Naive thymus-derived CD4-positive, alpha-beta T cell (primary cell): ENCODE results near the gene BTBD6. TPM values are rescaled to one million over a fixed set of nuclear protein-coding genes. Genes with fewer than 3 reads are reported as not detected.
A peak's percentile ranks its signal among the peaks of the same experiment; 100 is the strongest.

ENCODE experiments used
- ATAC-seq: fragments of 150-1000 bp; cut with Tn5 transposase; 2 replicates; pipeline ENCODE4 v1.10.0; 2021; ENCODE audit warnings: mild to moderate bottlenecking, moderate library complexity
- CTCF ChIA-PET: fragments of 350-600 bp; sonication (Branson Sonifier 250); formaldehyde crosslinking; loops from one replicate; lab custom pipeline; 2021; ENCODE audit warnings: antibody characterized with exemption; lab: Charles Lee
- POLR2A ChIA-PET: fragments of 350-600 bp; sonication (Branson Sonifier 250); formaldehyde crosslinking; loops from one replicate; lab custom pipeline; 2021; ENCODE audit warnings: antibody characterized with exemption, inconsistent platforms; lab: Charles Lee
- DNase-seq, 9 donors: peaks; one replicate each; pipeline versions ENCODE4 v3.0.0 to v3.0.0-alpha.2; 2020 to 2022; ENCODE audit warnings: mixed read lengths in 1 of 9
- H3K27ac ChIP-seq: one replicate; pipeline ENCODE4 v1.7.0; 2013; ENCODE audit warnings: mild to moderate bottlenecking, low read depth, low read length, moderate library complexity
- H3K27me3 ChIP-seq, 2 donors: one replicate each; pipeline ENCODE4 v1.7.0; 2013; ENCODE audit warnings: low read length in 2 of 2, mild to moderate bottlenecking in 2 of 2, moderate library complexity in 2 of 2; ENCODE audit not compliant: control insufficient read depth in 2 of 2, insufficient read depth in 2 of 2
- H3K36me3 ChIP-seq, 3 experiments: 1 replicate in 2 of 3; 2 replicates in 1 of 3; pipeline ENCODE4 v1.7.0; 2013; ENCODE audit warnings: low read length in 3 of 3, mild to moderate bottlenecking in 3 of 3, moderate library complexity in 1 of 3; ENCODE audit not compliant: insufficient read depth in 3 of 3, control insufficient read depth in 2 of 3
- H3K4me1 ChIP-seq, 2 donors: one replicate each; pipeline ENCODE4 v1.7.0; 2013; ENCODE audit warnings: low read length in 2 of 2, mild to moderate bottlenecking in 2 of 2, moderate library complexity in 1 of 2; ENCODE audit not compliant: control insufficient read depth in 2 of 2, insufficient read depth in 2 of 2
- H3K4me3 ChIP-seq: 2 replicates; pipeline ENCODE4 v1.7.0; 2013; ENCODE audit warnings: mild to moderate bottlenecking, low read length
- H3K9me3 ChIP-seq, 3 experiments: 1 replicate in 2 of 3; 2 replicates in 1 of 3; pipeline ENCODE4 v1.7.0; 2013; ENCODE audit warnings: low read length in 3 of 3; ENCODE audit not compliant: control insufficient read depth in 2 of 3
- H3K27ac Mint-ChIP-seq, 9 donors: one replicate each; pipeline ENCODE4 v1.8.0; 2020 to 2022; ENCODE audit warnings: mixed read lengths in 9 of 9, mild to moderate bottlenecking in 8 of 9, moderate library complexity in 5 of 9, inconsistent platforms in 2 of 9
- H3K27me3 Mint-ChIP-seq, 5 donors: one replicate each; pipeline ENCODE4 v1.8.0; 2021 to 2022; ENCODE audit warnings: mixed read lengths in 5 of 5, mild to moderate bottlenecking in 1 of 5
- H3K36me3 Mint-ChIP-seq, 5 donors: one replicate each; pipeline ENCODE4 v1.8.0; 2020 to 2022; ENCODE audit warnings: mixed read lengths in 5 of 5, mild to moderate bottlenecking in 3 of 5, inconsistent platforms in 1 of 5
- H3K4me1 Mint-ChIP-seq, 7 donors: one replicate each; pipeline ENCODE4 v1.8.0; 2020 to 2022; ENCODE audit warnings: mixed read lengths in 7 of 7, mild to moderate bottlenecking in 3 of 7, inconsistent platforms in 1 of 7
- H3K4me3 Mint-ChIP-seq, 10 donors: one replicate each; pipeline ENCODE4 v1.8.0; 2020 to 2022; ENCODE audit warnings: mild to moderate bottlenecking in 10 of 10, mixed read lengths in 10 of 10, moderate library complexity in 6 of 10, inconsistent platforms in 2 of 10
- H3K9me3 Mint-ChIP-seq, 11 donors: one replicate each; pipeline ENCODE4 v1.8.0; 2020 to 2022; ENCODE audit warnings: mixed read lengths in 11 of 11, mild to moderate bottlenecking in 4 of 11, inconsistent platforms in 1 of 11, moderate library complexity in 1 of 11
- intact Hi-C, 2 donors: fragments of 100-400 bp; cut with micrococcal nuclease; formaldehyde crosslinking; loops; one replicate each; pipeline ENCODE4 v1.15.1; 2023
- polyA plus RNA-seq, 2 donors: library from polyadenylated mRNA; unstranded; fragments of 300-500 nt; fragmentation: Illumina TruSeq; gene quantifications; one replicate each; pipeline ENCODE4 v1.2.3, GENCODE V29; 2021
- total RNA-seq, 6 experiments: library from RNA in 5 of 6; stranded (reverse) in 5 of 6; gene quantifications; 1 replicate in 5 of 6; 2 replicates in 1 of 6; pipeline ENCODE4 v1.2.3 and lab custom pipeline; 2021 to 2026

BTBD6 gene
- total and polyA plus RNA-seq, 7 experiments from 2014 or later = 4.0 to 43.0 (median 31.1) TPM

DNA sequence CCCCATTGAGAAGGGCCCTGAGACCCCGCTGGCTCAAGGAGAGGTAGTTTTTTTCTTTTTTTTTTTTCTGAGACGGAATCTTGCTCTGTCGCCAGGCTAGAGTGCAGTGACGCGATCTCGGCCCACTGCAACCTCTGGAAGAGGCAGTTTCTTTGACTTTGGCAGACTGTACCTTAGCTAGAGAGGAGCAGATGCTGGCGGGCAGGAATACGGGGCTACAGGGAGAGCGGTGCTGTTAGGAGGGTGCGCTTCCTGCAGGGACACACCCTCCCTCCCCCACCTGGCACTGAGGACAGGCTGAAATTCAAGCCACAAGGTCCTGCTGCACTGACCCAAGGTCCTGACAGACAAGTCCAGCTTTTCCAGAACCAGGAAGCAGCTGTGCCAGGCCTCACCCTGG is 35.0 kb upstream of the BTBD6 start:
- ATAC-seq (no peak), DNase-seq (no peak)
- Histone ChIP-seq H3K4me1 (no peaks in the 10 kb centered on the region), H3K4me3 (no peak overlapping the region), H3K27ac (no peak overlapping the region), H3K36me3 (peaks cover 0 to 78% (median 0%) of the 10 kb centered on the region in 3 experiments), H3K9me3 (no peaks in the 10 kb centered on the region), H3K27me3 (no peaks in the 10 kb centered on the region)
- H3K36me3 Mint-ChIP-seq = peaks cover 0 to 20% (median 7%) of the 10 kb centered on the region in 5 donors
- no peak overlapping the region for H3K4me3 Mint-ChIP-seq
- ChIA-PET POLR2A (no interaction called here), CTCF (interaction anchor here (1.1 kb wide), 1 partner anchor 18 kb away, joined by 3 read pairs; no protein-coding TSS in a partner anchor)
- H3K27ac Mint-ChIP-seq = no peak overlapping the region
- intact Hi-C loops = no loop called here
- peaks cover 0 to 7% (median 0%) of the 10 kb centered on the region in 11 donors for H3K9me3 Mint-ChIP-seq
- no peaks in the 10 kb centered on the region for H3K27me3 Mint-ChIP-seq
- H3K4me1 Mint-ChIP-seq = peaks cover 0 to 10% (median 0%) of the 10 kb centered on the region in 7 donors

DNA sequence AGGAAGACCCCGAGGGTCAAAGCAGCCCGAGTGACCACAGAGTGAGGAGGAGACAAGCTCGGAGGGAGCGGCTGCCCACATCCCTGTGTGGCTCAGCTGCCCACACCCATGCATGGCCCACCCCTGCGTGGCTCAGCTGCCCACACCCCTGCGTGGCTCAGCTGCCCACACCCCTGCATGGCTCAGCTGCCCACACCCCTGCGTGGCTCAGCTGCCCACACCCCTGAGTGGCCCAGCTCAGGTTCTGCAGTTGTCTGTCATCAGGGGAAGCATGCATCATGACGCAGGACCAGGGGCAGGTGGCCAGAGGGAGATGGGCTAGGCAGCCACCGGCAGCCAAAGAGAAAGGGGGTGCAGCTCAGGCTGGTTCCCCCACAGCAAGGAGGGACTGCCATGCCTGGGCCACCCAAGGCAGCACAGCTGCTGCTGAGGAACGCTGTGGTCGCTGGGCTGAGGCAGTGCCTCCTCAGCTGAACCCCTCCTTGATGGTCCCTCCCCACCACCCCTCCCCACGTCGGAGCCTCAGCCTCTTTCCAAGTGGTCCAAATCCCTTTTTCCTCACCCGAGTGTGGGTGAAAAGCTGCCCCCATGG is 33.9 kb upstream of the BTBD6 start:
- H3K36me3 Mint-ChIP-seq = peaks cover 0 to 26% (median 7%) of the 10 kb centered on the region in 5 donors
- no peak overlapping the region for H3K27ac Mint-ChIP-seq
- DNase-seq (no peak), ATAC-seq (no peak)
- CTCF ChIA-PET = no interaction called here
- intact Hi-C loops = no loop called here
- Histone ChIP-seq H3K27ac (no peak overlapping the region), H3K9me3 (no peaks in the 10 kb centered on the region), H3K4me3 (no peak overlapping the region), H3K27me3 (no peaks in the 10 kb centered on the region), H3K4me1 (no peaks in the 10 kb centered on the region), H3K36me3 (peaks cover 0 to 84% (median 4%) of the 10 kb centered on the region in 3 experiments)
- no peaks in the 10 kb centered on the region for H3K27me3 Mint-ChIP-seq
- H3K4me3 Mint-ChIP-seq = no peak overlapping the region
- H3K9me3 Mint-ChIP-seq = peaks cover 0 to 7% (median 0%) of the 10 kb centered on the region in 11 donors
- POLR2A ChIA-PET = interaction anchor here (0.5 kb wide), 1 partner anchor 87 kb away, joined by 3 read pairs; no protein-coding TSS in a partner anchor
- peaks cover 0 to 10% (median 0%) of the 10 kb centered on the region in 7 donors for H3K4me1 Mint-ChIP-seq

DNA sequence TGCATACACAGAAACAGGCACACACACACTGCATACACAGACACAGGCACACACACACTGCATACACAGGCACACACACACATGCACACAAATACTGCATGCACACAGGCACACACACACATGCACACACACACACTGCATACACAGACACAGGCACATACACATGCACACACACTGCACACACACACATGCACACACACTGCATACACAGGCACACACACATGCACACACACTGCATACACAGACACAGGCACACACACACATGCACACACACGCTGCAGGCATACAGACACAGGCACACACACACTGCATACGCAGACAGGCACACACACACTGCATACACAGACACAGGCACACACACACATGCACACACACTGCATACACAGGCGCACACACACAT is 32.7 kb upstream of the BTBD6 start:
- DNase-seq (no peak), ATAC-seq (peak; percentile 4)
- H3K9me3 ChIP-seq = no peaks in the 10 kb centered on the region
- H3K4me1 Mint-ChIP-seq = peaks cover 0 to 10% (median 0%) of the 10 kb centered on the region in 7 donors
- no peak overlapping the region for H3K4me3 ChIP-seq
- H3K36me3 Mint-ChIP-seq = peaks cover 0 to 29% (median 7%) of the 10 kb centered on the region in 5 donors
- peaks cover 0 to 7% (median 0%) of the 10 kb centered on the region in 11 donors for H3K9me3 Mint-ChIP-seq
- peak overlapping the region in 3 of 9 donors; percentile 63 to 71 (median 69) for H3K27ac Mint-ChIP-seq
- ChIA-PET POLR2A (no interaction called here), CTCF (no interaction called here)
- H3K4me3 Mint-ChIP-seq = no peak overlapping the region
- H3K27me3 ChIP-seq = no peaks in the 10 kb centered on the region
- H3K4me1 ChIP-seq = no peaks in the 10 kb centered on the region
- intact Hi-C loops = no loop called here
- H3K27ac ChIP-seq = no peak overlapping the region
- no peaks in the 10 kb centered on the region for H3K27me3 Mint-ChIP-seq
- peaks cover 0 to 85% (median 8%) of the 10 kb centered on the region in 3 experiments for H3K36me3 ChIP-seq

DNA sequence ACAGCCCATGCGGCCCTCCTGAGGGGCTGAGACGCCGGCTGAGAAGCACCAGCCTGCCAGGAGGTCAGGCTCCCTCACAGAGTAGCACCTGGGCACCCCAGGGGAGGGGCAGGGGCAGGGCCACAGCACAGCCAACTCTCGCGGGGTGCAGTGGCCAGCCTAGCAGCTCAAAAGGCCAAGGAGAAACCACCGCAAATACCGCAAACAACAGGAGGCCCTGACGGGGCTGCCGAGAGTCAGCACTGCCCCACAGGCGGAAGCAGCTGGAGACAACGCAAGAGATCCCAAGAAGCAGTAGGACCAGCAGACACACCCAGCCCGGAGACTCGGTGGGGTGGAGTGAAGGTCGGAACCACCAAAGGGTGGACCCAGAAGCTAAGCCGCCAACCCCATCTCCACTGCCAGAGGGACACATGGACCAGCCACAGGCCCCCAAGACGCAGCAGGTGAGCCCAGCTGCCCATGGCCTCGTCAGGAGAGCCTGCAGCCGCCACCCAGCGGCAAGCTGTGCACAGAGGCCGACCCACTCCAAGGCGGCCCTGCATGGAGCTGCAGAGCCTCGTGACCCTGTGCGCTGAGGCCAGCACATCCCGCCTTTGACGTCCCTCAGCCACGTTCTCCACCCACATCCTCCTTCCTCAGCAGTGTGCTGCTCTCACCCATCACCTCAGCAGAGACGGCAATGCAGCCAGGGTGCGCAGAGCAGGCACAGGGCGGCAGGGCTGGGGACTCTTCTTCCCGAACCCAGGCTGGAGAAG is 31.7 kb upstream of the BTBD6 start:
- Mint-ChIP-seq H3K4me1 (peaks cover 0 to 10% (median 0%) of the 10 kb centered on the region in 7 donors), H3K27me3 (no peaks in the 10 kb centered on the region), H3K4me3 (no peak overlapping the region), H3K9me3 (peaks cover 0 to 7% (median 0%) of the 10 kb centered on the region in 11 donors), H3K27ac (no peak overlapping the region), H3K36me3 (peaks cover 0 to 29% (median 7%) of the 10 kb centered on the region in 5 donors)
- ChIA-PET CTCF (interaction anchor here (0.7 kb wide), 1 partner anchor 907 kb away, joined by 3 read pairs; no protein-coding TSS in a partner anchor), POLR2A (no interaction called here)
- H3K9me3 ChIP-seq = no peaks in the 10 kb centered on the region
- H3K4me1 ChIP-seq = no peaks in the 10 kb centered on the region
- intact Hi-C loops = no loop called here
- H3K27me3 ChIP-seq = no peaks in the 10 kb centered on the region
- H3K36me3 ChIP-seq = peaks cover 0 to 85% (median 12%) of the 10 kb centered on the region in 3 experiments
- ATAC-seq = no peak
- DNase-seq = no peak
- H3K4me3 ChIP-seq = no peak overlapping the region
- no peak overlapping the region for H3K27ac ChIP-seq

DNA sequence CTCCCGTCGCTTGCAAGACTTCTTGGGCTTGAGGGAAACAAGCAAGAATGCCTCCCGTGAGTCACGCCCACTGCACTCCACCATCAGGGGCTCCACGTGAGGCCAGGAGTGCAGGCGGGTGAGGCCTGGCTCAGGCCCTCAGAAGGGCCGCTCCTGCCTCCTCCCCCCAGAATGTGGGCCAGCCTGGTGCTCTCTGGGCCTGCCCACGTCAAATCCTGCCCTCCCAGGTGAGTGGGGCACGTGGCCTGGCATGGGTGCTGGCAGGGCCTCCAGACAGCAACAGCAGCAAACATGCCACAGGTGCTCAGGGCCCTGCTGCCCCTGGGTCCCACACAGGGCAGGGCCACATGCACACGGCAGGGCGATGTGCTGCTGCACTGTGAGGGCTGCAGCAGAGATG is 30.6 kb upstream of the BTBD6 start:
- H3K36me3 Mint-ChIP-seq = peaks cover 5 to 36% (median 11%) of the 10 kb centered on the region in 5 donors

DNA sequence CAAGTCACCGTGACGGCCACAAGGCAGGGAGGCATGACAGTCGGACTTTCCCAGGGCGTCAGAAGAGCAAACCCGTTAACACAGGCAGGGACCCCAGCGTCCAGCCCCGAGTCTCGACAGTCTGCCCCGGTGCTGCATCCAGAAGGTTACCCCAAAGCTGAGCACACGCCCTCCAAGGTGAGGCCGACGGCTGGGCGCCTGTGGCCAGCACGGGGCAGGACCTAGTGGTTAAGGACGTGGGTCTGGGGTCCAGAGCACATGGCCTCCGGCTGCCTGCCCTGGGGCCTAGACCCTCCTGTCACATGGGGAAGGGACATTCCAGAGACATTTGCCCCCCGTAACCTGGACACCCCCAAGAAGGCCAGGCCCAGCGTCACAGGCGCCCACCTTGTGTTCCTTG is 29.7 kb upstream of the BTBD6 start:
- H3K4me1 ChIP-seq = no peaks in the 10 kb centered on the region
- no peak for DNase-seq
- H3K9me3 ChIP-seq = no peaks in the 10 kb centered on the region
- Mint-ChIP-seq H3K27me3 (no peaks in the 10 kb centered on the region), H3K9me3 (peaks cover 0 to 7% (median 0%) of the 10 kb centered on the region in 11 donors), H3K27ac (no peak overlapping the region), H3K4me1 (peaks cover 0 to 10% (median 3%) of the 10 kb centered on the region in 7 donors), H3K36me3 (peaks cover 7 to 44% (median 16%) of the 10 kb centered on the region in 5 donors), H3K4me3 (no peak overlapping the region)
- peaks cover 0 to 82% (median 12%) of the 10 kb centered on the region in 3 experiments for H3K36me3 ChIP-seq
- CTCF ChIA-PET = no interaction called here
- no peak for ATAC-seq
- intact Hi-C loops = no loop called here
- POLR2A ChIA-PET = no interaction called here
- no peaks in the 10 kb centered on the region for H3K27me3 ChIP-seq
- H3K4me3 ChIP-seq = no peak overlapping the region
- no peak overlapping the region for H3K27ac ChIP-seq

More for the DNA sequence above, 30.6 kb upstream of the BTBD6 start:
- ChIA-PET POLR2A (no interaction called here), CTCF (no interaction called here)
- DNase-seq = no peak
- Mint-ChIP-seq H3K27me3 (no peaks in the 10 kb centered on the region), H3K4me1 (peaks cover 0 to 10% (median 3%) of the 10 kb centered on the region in 7 donors), H3K27ac (no peak overlapping the region), H3K4me3 (no peak overlapping the region), H3K9me3 (peaks cover 0 to 7% (median 0%) of the 10 kb centered on the region in 11 donors)
- Histone ChIP-seq H3K4me3 (no peak overlapping the region), H3K9me3 (no peaks in the 10 kb centered on the region), H3K27ac (no peak overlapping the region), H3K27me3 (no peaks in the 10 kb centered on the region), H3K36me3 (peaks cover 0 to 82% (median 12%) of the 10 kb centered on the region in 3 experiments), H3K4me1 (no peaks in the 10 kb centered on the region)
- intact Hi-C loops = no loop called here
- no peak for ATAC-seq
